SJSA1 (cell line): ENCODE results near the gene UBE2QL1. TPM values are rescaled to one million over a fixed set of nuclear protein-coding genes. Genes with fewer than 3 reads are reported as not detected.

Source experiments
- DNase-seq, 2 experiments: peaks; one replicate each; pipeline ENCODE4 v3.0.0-alpha.2; 2015 to 2020; ENCODE audit warnings: low spot score in 2 of 2, low read depth in 1 of 2
- H3K27ac ChIP-seq: fragments of 250-450 bp; sonication (Bioruptor Pico); 2 replicates; pipeline ENCODE4 v1.5.1; 2020; ENCODE audit warnings: mild to moderate bottlenecking, moderate library complexity
- H3K27me3 ChIP-seq: fragments of 250-450 bp; sonication (Bioruptor Pico); replicated peaks from 2 replicates; pipeline ENCODE4 v1.5.1; 2020; ENCODE audit warnings: mild to moderate bottlenecking, moderate library complexity
- H3K36me3 ChIP-seq: fragments of 250-450 bp; sonication (Bioruptor Pico); 2 replicates; pipeline ENCODE4 v1.5.1; 2020; ENCODE audit warnings: mild to moderate bottlenecking
- H3K4me1 ChIP-seq: fragments of 250-450 bp; sonication (Bioruptor Pico); replicated peaks from 2 replicates; pipeline ENCODE4 v1.6.1; 2021; ENCODE audit warnings: mild to moderate bottlenecking
- H3K4me3 ChIP-seq: fragments of 250-450 bp; sonication (Bioruptor Pico); 2 replicates; pipeline ENCODE4 v1.5.1; 2020; ENCODE audit warnings: mild to moderate bottlenecking
- H3K9me3 ChIP-seq: fragments of 250-450 bp; sonication (Bioruptor Pico); replicated peaks from 2 replicates; pipeline ENCODE4 v1.5.1; 2020; ENCODE audit warnings: mild to moderate bottlenecking
- total RNA-seq: library from RNA; depleted of rRNA; stranded (reverse); fragments of >200 nt; shearing (Covaris generic); gene quantifications from 2 replicates; pipeline ENCODE4 v1.2.3, GENCODE V29; 2014; rRNA removed

Gene UBE2QL1
- total RNA-seq, 1 experiment from 2014 or later = not detected

DNA sequence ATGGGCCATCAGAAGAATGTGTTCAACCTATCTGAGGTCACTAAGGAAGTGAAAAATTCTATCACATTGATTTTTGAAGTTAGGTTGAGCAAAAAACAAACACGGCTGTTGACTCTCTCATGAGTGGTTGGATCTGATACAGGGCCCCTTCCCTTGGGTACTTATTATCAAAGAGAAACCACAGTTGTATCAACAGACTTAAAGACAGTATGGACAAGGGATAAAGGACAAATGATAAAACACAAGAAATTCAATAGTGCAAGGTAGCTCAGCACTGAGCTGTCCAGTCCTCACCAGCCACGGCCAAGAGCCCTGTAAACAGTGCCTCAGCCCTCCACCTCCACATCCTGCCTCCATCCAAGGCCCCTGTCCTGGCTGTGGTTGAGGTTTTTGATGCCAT is 86.9 kb downstream of the UBE2QL1 start:
- Histone ChIP-seq H3K4me3 (no peak overlapping the region), H3K27ac (no peak overlapping the region), H3K27me3 (peaks cover 5% of the 10 kb centered on the region; the same call in 1 of the 2 replicates), H3K4me1 (no peaks in the 10 kb centered on the region), H3K36me3 (no peaks in the 10 kb centered on the region), H3K9me3 (no peaks in the 10 kb centered on the region)
- no peak for DNase-seq

DNA sequence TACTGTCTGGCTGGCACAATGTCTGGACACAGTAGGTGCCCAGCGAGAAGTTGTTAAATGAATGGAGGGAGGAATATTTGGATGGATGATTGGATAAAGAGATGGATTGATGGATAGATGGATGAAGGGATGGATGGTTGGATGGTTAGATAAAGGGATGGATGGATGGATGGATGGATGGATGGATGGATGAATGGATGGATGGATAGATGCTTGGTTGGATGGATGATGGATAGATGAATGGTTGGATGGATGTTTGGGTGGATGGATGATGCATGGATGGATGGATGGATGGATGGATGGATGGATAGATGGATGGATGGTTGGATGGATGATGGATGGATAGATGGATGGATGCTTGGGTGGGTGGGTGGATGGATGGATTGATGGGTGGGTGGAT is 90.4 kb downstream of the UBE2QL1 start:
- Histone ChIP-seq H3K36me3 (no peaks in the 10 kb centered on the region), H3K9me3 (no peaks in the 10 kb centered on the region)
- no peak for DNase-seq

DNA sequence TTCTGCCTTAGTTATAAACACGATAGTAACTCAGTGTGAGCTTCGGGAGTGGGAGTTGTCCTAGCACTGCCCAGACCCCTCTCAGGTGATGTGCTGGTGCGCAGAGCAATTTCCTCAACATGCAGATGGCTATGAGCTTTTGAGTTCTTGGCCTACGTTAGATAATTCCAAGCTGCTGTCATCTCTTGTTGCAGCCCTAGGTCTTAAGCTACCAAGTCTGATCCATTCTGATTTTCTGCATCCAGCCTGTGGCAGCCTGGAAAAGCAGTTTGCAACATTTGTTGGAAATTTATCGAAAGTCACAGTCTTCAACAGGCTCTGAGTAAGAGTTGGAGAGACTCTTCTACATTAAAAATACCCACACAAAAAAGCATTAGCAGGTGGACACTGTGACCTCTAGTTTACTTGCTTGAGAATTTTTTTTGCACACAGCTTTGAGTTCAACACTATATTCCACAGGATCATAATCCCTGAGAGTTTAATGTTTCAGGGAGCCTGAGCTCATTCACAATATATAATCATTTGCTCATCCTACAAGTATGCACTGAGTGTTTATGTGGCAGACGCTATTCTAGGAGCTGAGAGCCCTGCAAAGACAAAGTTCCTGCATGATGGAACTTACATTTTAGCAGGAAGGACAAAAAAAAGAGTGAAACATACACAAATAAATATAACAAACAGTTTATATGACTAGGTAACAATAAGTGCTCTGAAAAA is 91.6 kb downstream of the UBE2QL1 start:
- Histone ChIP-seq H3K27me3 (peaks cover 5% of the 10 kb centered on the region; the same call in 1 of the 2 replicates), H3K27ac (no peak overlapping the region), H3K36me3 (no peaks in the 10 kb centered on the region), H3K4me1 (no peaks in the 10 kb centered on the region), H3K4me3 (no peak overlapping the region), H3K9me3 (no peaks in the 10 kb centered on the region)
- DNase-seq = no peak

More for the DNA sequence above, 90.4 kb downstream of the UBE2QL1 start:
- Histone ChIP-seq H3K27ac (no peak overlapping the region), H3K4me3 (no peak overlapping the region), H3K27me3 (peaks cover 5% of the 10 kb centered on the region; the same call in 1 of the 2 replicates), H3K4me1 (no peaks in the 10 kb centered on the region)

DNA sequence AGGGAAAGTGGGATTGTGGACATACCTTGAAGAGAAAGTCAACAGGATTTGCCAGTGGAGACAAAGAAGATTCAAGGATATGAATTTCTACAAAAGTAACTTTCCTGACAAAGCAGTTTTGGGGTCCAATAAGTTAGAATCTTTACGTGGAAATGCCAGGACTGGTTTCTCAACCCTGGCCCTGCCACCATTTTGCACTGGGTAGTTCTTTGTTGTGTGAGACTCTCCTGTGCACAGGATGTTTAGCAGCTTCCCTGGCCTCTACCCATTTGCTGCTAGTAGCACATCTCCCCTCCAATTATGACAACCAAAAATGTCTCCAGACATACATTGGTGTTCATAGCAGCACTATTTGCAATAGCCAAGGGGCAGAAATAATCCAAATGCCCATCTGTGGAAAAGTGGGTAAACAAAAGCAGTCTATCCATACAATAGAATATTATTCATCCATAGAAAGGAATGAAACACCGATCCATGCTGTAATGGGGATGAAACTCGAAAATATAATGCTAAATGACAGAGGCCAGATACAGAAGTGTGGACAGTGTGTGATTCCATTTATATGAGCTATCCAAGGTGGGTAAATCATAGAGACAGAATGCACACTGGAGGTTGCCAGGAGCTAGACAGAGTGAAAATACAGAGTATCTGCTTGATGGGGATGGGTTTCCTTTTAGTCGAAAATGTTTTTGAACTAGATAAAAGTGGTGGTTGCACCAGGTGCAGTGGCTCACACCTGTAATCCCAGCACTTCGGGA is 92.8 kb downstream of the UBE2QL1 start:
- no peaks in the 10 kb centered on the region for H3K36me3 ChIP-seq
- no peak for DNase-seq
- no peak overlapping the region for H3K27ac ChIP-seq
- peaks cover 5% of the 10 kb centered on the region; the same call in 1 of the 2 replicates for H3K27me3 ChIP-seq
- no peaks in the 10 kb centered on the region for H3K9me3 ChIP-seq
- H3K4me3 ChIP-seq = no peak overlapping the region
- H3K4me1 ChIP-seq = no peaks in the 10 kb centered on the region

DNA sequence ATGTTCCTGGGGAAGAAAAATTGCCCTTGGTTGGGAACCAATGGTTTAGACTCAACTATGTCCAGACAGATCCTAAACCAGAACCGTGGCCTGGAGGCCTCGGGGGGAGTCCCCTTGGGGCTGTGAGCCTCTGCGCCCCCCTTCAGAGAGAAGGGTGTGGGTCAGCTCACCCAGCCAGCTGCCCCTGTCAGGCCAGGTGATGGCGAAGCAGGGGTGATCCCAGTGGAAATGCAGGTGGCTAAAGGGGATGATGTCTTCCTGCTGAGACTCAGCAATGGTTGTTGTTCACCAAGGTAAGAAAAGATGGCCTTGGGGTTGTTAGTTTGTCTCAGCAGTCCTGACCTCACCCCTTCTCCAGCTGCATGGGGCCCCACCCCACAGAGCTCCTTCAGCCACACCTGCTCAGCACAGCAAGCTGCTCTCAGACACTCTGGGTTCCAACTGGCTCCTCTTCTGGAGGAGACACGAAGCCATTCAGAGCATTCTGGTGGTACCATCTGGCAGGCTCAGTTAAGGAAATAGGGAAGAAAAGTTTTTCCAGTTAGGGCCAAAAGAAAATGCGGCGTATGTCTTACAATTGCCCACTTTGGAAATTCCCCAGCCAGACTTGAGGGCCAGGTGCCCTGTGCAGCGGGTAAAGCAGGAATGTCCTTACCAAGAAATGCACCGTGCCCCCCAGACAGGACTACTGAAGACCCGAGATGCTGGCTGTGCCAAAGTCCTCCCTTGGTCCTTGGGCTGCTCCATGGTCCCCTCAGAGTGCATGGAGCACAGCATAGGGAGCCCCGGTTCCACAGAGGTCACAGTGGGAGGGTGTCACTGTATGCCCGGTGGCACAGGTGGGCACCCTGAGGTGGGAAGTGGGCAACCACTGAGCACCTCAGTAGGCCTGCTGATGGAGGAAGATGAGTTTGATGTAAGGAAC is 94.0 kb downstream of the UBE2QL1 start:
- DNase-seq = peak in 1 of 2 experiments; percentile 39
- H3K4me1 ChIP-seq = no peaks in the 10 kb centered on the region
- no peaks in the 10 kb centered on the region for H3K36me3 ChIP-seq
- H3K9me3 ChIP-seq = no peaks in the 10 kb centered on the region
- peaks cover 5% of the 10 kb centered on the region; the same call in 1 of the 2 replicates for H3K27me3 ChIP-seq
- H3K27ac ChIP-seq = no peak overlapping the region
- no peak overlapping the region for H3K4me3 ChIP-seq

DNA sequence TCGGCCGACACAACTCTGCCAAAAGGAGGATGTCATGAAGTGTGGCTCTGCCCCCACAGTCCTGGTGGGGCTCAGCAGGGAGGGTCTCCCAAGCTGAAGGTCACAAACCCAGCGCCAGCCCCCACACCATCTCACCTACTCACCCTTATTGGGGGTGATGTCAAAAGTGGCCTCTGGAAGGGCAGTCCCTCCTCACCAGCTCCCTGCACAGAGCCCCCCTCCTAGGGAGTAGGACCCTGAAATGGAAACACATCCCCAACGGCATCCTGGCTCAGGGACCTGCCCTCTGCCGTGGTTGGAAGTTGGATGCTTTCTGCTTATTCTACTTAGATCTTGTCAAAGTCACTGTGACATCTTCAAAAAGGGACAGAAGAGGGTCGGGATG is 94.7 kb downstream of the UBE2QL1 start:
- no peak overlapping the region for H3K27ac ChIP-seq
- H3K9me3 ChIP-seq = no peaks in the 10 kb centered on the region
- H3K4me1 ChIP-seq = no peaks in the 10 kb centered on the region
- no peaks in the 10 kb centered on the region for H3K36me3 ChIP-seq
- peaks cover 5% of the 10 kb centered on the region; the same call in 1 of the 2 replicates for H3K27me3 ChIP-seq
- no peak overlapping the region for H3K4me3 ChIP-seq
- peak in 1 of 2 experiments; percentile 35 for DNase-seq

DNA sequence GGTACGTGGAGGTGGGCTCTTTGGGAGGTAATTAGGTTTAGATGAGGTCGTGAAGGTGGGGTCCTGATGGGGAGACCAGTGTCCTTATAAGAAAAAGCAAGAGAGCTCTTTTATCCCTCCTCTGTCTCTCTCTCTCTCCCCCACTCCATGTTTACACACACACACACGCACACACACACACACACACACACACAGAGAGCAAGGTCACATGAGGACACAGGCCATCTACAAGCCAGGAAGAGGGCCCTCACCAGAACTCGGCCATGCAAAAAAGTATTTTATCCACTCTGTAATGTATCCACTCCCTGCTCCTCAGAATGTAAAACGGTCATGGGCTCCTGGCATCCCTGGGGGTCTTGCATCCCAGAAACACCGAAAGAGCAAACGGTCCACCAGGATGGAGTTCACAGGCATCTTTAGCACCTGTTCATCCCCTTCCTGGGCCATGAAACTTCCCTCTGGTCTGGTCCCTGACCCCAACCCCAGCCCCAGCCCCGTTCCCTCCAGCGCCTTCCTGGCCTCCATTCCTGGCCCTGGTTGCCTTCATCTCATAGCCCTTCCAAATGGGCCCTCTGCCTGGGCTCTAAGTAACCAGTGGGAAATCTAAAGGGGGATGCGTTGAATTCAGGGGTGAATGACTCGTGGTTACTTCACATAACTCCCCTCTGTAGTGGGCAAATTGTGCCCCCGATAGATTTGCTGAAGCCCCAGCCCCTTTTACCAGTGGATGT is 95.3 kb downstream of the UBE2QL1 start:
- Histone ChIP-seq H3K36me3 (no peaks in the 10 kb centered on the region), H3K4me3 (no peak overlapping the region), H3K4me1 (no peaks in the 10 kb centered on the region), H3K9me3 (no peaks in the 10 kb centered on the region), H3K27ac (no peak overlapping the region), H3K27me3 (peaks cover 5% of the 10 kb centered on the region; the same call in 1 of the 2 replicates)
- DNase-seq = peak in 1 of 2 experiments; percentile 36

Other genes starting within 250 kb of the UBE2QL1 start
- gene MED10, start 70.3 kb upstream of the UBE2QL1 start, total RNA-seq = 26.8 and 30.1 TPM in 2 replicates
- gene NSUN2, start 184.2 kb downstream of the UBE2QL1 start, total RNA-seq = 90.2 and 112 TPM in 2 replicates
- 18.1 and 39.2 TPM in 2 replicates for gene SRD5A1, start 184.6 kb downstream of the UBE2QL1 start, total RNA-seq